ENCODE measurements around the gene SULF2. TPM values are rescaled to one million over a fixed set of nuclear protein-coding genes. Genes with fewer than 3 reads are reported as not detected.

The SULF2 gene
- total RNA-seq, 2 experiments from 2014 or later, result 0.79 to 2.0 TPM

- Mint-ChIP-seq H3K9me3 (ENCODE audit: low read depth) (no peaks in the 10 kb centered on the region), H3K27me3 (peaks cover 21% of the 10 kb centered on the region), H3K4me1 (no peaks in the 10 kb centered on the region), H3K27ac (no peak overlapping the region), H3K4me3 (no peak overlapping the region), H3K36me3 (no peaks in the 10 kb centered on the region)
- no peak for ATAC-seq
- CTCF ChIA-PET, result no interaction called here
- DNase-seq, result no peak
These were observed 26.5 kb downstream of the SULF2 start for GRCh38 chr20:47758517-47759450.

DNA sequence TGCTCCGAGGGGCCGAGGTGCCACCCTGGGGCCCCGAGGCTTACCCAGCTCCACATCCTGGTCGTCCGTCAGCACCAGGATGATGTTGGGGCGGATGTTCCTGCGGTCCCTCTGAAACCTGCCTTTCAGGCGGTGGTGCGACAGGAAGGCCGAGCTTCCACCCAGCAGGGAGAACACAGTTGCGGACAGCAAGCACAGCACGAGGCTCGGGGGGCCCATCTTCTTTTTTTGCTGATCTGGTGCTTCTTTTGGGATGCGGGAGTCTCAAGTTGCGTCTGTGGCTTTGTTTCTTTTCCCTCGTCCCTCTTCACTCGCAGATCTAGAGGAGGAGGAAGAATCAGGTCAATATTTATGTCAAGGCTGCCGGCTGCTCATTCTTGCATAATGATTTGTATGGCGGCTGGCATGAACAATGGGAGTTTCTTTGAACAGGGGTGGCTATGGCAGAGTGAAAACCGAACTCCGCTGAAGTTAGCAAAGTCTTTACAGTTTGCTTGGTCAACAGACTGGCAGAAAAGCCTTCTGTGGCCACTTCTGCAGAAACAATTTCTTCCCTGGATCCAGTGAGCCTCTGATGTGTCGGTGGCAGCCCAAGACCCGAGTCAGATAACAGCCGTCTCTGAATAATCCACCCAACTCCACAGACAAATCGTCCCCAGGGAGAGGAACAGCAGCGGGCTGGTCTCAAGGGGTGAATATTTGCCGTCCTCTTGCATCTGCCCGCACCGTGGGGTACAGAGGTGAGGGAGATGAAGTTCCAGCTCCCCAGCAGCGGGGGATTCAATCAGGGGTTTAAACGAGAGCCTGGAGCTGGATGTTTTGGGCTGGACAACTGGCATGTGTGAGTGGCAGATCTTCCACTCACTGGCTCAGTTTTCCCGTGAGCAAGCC lies 27.9 kb downstream of the SULF2 start:
- H3K4me3 Mint-ChIP-seq, result no peak overlapping the region
- CTCF ChIA-PET, result no interaction called here
- ATAC-seq (no peak), DNase-seq (no peak)
- no peaks in the 10 kb centered on the region for H3K9me3 Mint-ChIP-seq (ENCODE audit: low read depth)
- H3K36me3 Mint-ChIP-seq, result no peaks in the 10 kb centered on the region
- peaks cover 15% of the 10 kb centered on the region for H3K27me3 Mint-ChIP-seq
- H3K4me1 Mint-ChIP-seq, result no peaks in the 10 kb centered on the region
- H3K27ac Mint-ChIP-seq, result no peak overlapping the region

- DNase-seq, result no peak
- Mint-ChIP-seq H3K4me1 (no peaks in the 10 kb centered on the region), H3K9me3 (ENCODE audit: low read depth) (no peaks in the 10 kb centered on the region), H3K27ac (no peak overlapping the region), H3K4me3 (no peak overlapping the region), H3K36me3 (no peaks in the 10 kb centered on the region), H3K27me3 (peaks cover 6% of the 10 kb centered on the region)
- no peak for ATAC-seq
- CTCF ChIA-PET, result no interaction called here
These were observed 30.2 kb downstream of the SULF2 start for GRCh38 chr20:47754946-47755652.

DNA sequence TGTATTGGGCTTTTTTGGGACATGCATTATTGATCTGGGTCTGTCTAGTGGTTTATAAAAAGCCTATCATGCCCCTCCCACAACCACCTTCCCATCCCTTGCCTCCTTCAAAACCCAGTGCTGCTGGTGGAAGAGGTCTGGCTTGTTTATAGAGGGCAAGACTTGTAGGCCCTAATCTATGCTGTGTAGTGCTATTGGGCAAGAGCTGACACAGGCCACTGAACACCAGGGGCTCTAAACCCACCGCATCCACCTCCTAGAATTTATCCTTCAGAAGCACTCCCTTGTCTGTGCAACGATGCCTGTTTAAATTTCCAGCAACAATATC lies 30.9 kb downstream of the SULF2 start:
- Mint-ChIP-seq H3K9me3 (ENCODE audit: low read depth) (no peaks in the 10 kb centered on the region), H3K4me3 (no peak overlapping the region), H3K27me3 (peaks cover 6% of the 10 kb centered on the region), H3K4me1 (no peaks in the 10 kb centered on the region), H3K27ac (no peak overlapping the region), H3K36me3 (no peaks in the 10 kb centered on the region)
- DNase-seq, result no peak
- CTCF ChIA-PET, result no interaction called here
- no peak for ATAC-seq

DNA sequence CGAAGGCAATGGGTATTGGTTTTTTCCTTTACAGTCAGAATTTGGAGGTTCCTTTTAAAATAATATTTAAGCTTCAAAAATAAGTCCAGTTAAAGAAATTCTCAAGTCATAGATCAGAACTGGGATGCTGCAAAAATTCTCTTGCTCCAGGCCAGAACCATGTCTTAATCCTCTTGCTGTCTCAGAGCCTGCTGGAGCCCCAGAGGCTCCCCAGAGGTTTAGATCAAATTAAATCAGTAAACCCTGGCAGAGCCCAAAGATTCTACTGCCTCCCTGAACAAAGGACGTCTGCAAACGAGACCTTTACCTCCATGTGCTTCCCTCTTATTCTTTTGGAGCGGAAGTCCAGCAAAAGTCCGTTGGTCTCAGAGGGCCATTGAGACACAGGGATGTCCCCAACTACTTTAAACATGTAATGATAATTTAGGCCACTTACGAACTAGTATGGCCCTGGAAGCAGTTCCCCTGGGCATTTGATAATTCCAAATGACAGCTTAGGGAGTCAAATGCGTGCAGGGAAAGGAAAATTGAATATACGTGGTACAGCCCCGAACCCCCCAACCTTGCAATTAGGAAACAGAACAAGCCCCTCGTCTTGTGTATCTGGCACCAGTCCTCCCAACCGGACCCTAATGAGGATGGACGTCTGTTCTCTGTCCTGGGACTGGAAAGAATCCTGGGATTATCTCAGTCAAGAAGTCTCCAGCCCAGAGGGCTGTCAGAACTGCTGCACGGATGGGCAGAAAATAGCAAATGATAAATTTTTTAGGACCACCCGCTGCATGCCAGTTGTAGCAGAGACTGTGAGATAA lies 31.5 kb downstream of the SULF2 start:
- no peaks in the 10 kb centered on the region for H3K9me3 Mint-ChIP-seq (ENCODE audit: low read depth)
- peaks cover 6% of the 10 kb centered on the region for H3K27me3 Mint-ChIP-seq
- peaks cover 1% of the 10 kb centered on the region for H3K4me1 Mint-ChIP-seq
- CTCF ChIA-PET, result interaction anchor here (0.8 kb wide), 1 partner anchor 483 kb away, joined by 3 read pairs; no protein-coding TSS in a partner anchor
- H3K36me3 Mint-ChIP-seq, result no peaks in the 10 kb centered on the region
- ATAC-seq (no peak), DNase-seq (no peak)
- no peak overlapping the region for H3K4me3 Mint-ChIP-seq
- no peak overlapping the region for H3K27ac Mint-ChIP-seq

GRCh38 chr20:47751449-47751848 lies 33.8 kb downstream of the SULF2 start:
- DNase-seq, result no peak
- Mint-ChIP-seq H3K27me3 (peaks cover 12% of the 10 kb centered on the region), H3K27ac (no peak overlapping the region), H3K4me3 (no peak overlapping the region), H3K4me1 (peaks cover 3% of the 10 kb centered on the region), H3K36me3 (no peaks in the 10 kb centered on the region), H3K9me3 (ENCODE audit: low read depth) (no peaks in the 10 kb centered on the region)
- no peak for ATAC-seq
- CTCF ChIA-PET, result interaction anchor here (1.8 kb wide), 1 partner anchor 74 kb away, joined by 4 read pairs; no protein-coding TSS in a partner anchor

DNA sequence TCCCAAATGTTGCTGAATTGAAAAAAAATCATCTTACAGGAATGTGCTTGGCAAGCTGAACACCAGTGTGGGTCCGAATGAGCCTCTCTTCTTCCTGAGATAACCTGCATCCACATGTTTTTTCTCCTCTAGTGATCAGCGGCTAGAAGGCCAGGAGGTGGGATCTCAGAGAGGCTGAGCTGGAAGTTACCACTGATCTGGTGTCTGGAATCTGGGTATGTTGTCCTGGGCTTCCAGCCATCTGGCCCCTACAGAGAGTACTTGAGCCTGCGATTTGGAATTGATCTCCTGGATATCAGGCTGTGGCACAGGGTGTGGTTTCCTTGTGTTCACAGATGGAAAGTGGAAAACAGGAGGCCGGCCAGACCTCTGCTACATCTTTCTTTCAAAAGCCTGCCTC lies 35.9 kb downstream of the SULF2 start:
- no peak for ATAC-seq
- CTCF ChIA-PET, result interaction anchor here (0.7 kb wide), 1 partner anchor 19 kb away, joined by 3 read pairs; no protein-coding TSS in a partner anchor
- Mint-ChIP-seq H3K36me3 (no peaks in the 10 kb centered on the region), H3K27me3 (peaks cover 7% of the 10 kb centered on the region), H3K4me1 (peaks cover 3% of the 10 kb centered on the region), H3K9me3 (ENCODE audit: low read depth) (no peaks in the 10 kb centered on the region), H3K27ac (no peak overlapping the region), H3K4me3 (no peak overlapping the region)
- DNase-seq, result no peak

DNA sequence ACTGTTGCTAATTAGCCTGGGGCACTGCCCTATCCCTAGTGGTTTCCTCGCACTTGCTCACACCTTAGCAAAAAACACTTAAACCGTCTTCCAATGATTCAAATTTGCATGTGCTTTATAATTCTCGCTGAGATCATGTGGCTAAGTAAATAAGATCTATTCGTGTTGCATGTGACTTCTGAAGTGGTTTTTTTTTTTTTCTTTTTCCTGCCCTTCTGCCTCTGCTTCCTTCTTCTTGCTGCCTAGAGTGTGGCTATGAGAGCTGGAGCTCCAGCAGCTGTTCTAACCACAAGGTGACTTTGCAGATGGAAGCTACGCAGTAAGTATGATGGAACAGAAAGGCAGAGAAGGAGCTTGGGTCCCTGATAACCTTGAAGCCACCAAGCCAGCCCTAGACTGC lies 36.5 kb downstream of the SULF2 start:
- no peaks in the 10 kb centered on the region for H3K36me3 Mint-ChIP-seq
- no peak for ATAC-seq
- peaks cover 3% of the 10 kb centered on the region for H3K4me1 Mint-ChIP-seq

DNA sequence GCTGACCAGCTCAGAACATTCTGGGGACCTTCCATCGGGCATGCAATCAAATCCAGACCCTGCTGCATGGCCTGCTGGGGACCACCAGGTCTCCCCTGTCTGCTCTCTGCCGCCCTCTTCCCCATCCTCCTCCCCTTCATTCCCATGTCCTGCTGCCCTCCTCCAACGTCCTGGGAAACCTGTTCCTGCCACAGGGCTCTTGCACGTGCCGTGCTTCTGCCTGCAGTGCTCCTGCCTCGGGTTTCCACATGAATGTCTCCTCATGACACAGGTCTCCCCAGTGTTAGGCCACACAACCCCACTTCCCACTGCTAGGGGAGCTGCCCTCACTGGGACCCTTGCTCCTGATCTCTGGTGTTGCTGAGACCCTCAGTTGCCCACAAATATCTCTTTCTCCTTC lies 37.2 kb downstream of the SULF2 start:
- Mint-ChIP-seq H3K36me3 (no peaks in the 10 kb centered on the region), H3K4me3 (no peak overlapping the region), H3K27me3 (peaks cover 7% of the 10 kb centered on the region), H3K27ac (no peak overlapping the region), H3K4me1 (peaks cover 3% of the 10 kb centered on the region), H3K9me3 (ENCODE audit: low read depth) (no peaks in the 10 kb centered on the region)
- ATAC-seq (no peak), DNase-seq (no peak)
- CTCF ChIA-PET, result no interaction called here

More for the DNA sequence above, 36.5 kb downstream of the SULF2 start:
- CTCF ChIA-PET, result interaction anchor here (0.7 kb wide), 1 partner anchor 19 kb away, joined by 3 read pairs; no protein-coding TSS in a partner anchor
- Mint-ChIP-seq H3K27me3 (peaks cover 7% of the 10 kb centered on the region), H3K4me3 (no peak overlapping the region), H3K27ac (no peak overlapping the region), H3K9me3 (ENCODE audit: low read depth) (no peaks in the 10 kb centered on the region)
- DNase-seq, result no peak

DNA sequence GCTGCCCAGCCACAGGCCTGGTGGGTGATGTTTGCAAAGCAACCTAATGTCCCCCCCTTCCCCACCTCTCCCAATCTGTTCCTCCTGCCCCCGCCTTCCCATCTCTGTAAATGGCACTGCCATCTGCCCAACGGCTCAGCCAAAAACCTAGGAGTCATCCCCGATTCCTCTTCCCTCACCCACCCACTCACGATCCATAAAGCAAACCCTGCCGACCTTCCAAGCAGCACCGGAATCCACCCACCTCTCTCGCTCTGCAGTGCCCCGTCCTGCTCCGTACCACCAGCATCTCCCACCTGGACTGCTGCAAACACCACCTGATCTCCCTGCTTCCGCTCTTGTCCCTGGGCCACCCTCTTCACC lies 37.6 kb downstream of the SULF2 start:
- no peak overlapping the region for H3K27ac Mint-ChIP-seq

DNA sequence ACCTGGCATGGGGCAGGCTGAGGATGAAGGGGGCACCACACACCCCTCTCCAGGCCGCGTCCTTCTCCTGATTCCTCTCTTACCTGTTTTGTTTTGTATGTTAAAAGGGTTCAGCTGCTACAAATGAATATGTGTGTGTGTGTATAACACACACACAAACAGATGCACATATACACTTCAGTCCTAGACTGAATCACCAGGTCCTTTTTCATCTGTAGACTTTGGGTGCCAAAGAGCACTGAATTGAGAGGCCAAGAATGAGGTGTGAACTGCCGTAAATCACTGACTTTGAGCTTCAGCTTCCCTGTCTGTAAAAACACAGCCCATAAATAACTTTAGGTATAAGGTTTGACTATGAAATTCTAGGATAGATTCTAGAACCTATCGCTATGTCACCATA lies 40.5 kb downstream of the SULF2 start:
- CTCF ChIA-PET, result no interaction called here
- DNase-seq (no peak), ATAC-seq (no peak)
- Mint-ChIP-seq H3K9me3 (ENCODE audit: low read depth) (no peaks in the 10 kb centered on the region), H3K4me1 (peaks cover 3% of the 10 kb centered on the region), H3K27me3 (peaks cover 7% of the 10 kb centered on the region), H3K27ac (no peak overlapping the region), H3K4me3 (no peak overlapping the region), H3K36me3 (no peaks in the 10 kb centered on the region)

More for the DNA sequence above, 37.6 kb downstream of the SULF2 start:
- peaks cover 3% of the 10 kb centered on the region for H3K4me1 Mint-ChIP-seq
- H3K4me3 Mint-ChIP-seq, result no peak overlapping the region
- no peaks in the 10 kb centered on the region for H3K36me3 Mint-ChIP-seq
- no peak for ATAC-seq
- no peak for DNase-seq
- CTCF ChIA-PET, result no interaction called here
- peaks cover 7% of the 10 kb centered on the region for H3K27me3 Mint-ChIP-seq
- H3K9me3 Mint-ChIP-seq (ENCODE audit: low read depth), result no peaks in the 10 kb centered on the region

DNA sequence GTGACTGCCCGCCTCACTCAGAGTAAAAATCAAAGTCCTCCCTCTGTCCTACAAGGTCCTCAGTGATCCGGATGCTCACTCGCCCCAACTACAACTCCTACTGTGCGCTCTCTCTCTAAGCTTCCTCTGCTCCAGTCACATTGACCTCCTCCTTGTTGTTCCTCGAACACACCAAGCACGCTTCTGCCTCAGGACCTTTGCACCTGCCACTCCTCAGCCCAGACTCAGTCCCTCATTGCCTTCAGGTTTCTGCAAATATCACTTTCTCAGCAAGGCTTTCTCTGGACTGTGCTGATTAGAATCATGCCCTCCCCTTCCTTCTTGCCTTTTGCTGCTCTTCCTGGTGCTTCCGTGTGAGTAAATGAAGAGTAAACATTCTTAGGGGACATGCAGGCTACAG lies 41.6 kb downstream of the SULF2 start:
- Mint-ChIP-seq H3K27me3 (peaks cover 7% of the 10 kb centered on the region), H3K9me3 (ENCODE audit: low read depth) (no peaks in the 10 kb centered on the region), H3K27ac (no peak overlapping the region), H3K4me3 (no peak overlapping the region), H3K4me1 (peaks cover under 1% of the 10 kb centered on the region), H3K36me3 (no peaks in the 10 kb centered on the region)
- no peak for DNase-seq
- ATAC-seq, result no peak
- CTCF ChIA-PET, result no interaction called here

All from activated CD8-positive, alpha-beta memory T cell treated with anti-CD3 and anti-CD28 coated beads, Interleukin-2, amount 10 ng/mL, durations not matched to agents 7 days and 5 days (primary cell).